ENCODE measurements around the gene WWP2. TPM values are rescaled to one million over a fixed set of nuclear protein-coding genes. Genes with fewer than 3 reads are reported as not detected.
"Not testable (repeated sequence)": the region's sequence is repeated elsewhere in the genome, so short reads cannot be mapped to it uniquely, and the experiment has no call there.

WWP2 gene
- total RNA-seq, 2 donors from 2014 or later = 144 to 146 TPM

- ATAC-seq (ENCODE audit: insufficient number of reproducible peaks, low FRiP score, low read depth) (peak; percentile 71), DNase-seq (ENCODE audit: low spot score) (no peak)
- Histone ChIP-seq H3K36me3 (no peaks in the 10 kb centered on the region), H3K9me3 (no peaks in the 10 kb centered on the region), H3K27ac (peak overlapping the region; percentile 21 to 31), H3K4me3 (peak overlapping the region; percentile 58), H3K4me1 (ENCODE audit: control insufficient read depth in 1 of 2, low read depth in 2 of 2) (peaks cover 4 to 31% of the 10 kb centered on the region in 2 donors), H3K27me3 (replicated peaks; ENCODE audit: insufficient read depth) (no peaks in the 10 kb centered on the region)
- TF ChIP-seq CTCF (IDR thresholded peaks at IDR 0.05) = peak; percentile 89
These were observed 34.4 kb downstream of the WWP2 start for GRCh38 chr16:69796285-69797118.

GRCh38 chr16:69798466-69798865 is 36.3 kb downstream of the WWP2 start:
- peaks cover 4 to 31% of the 10 kb centered on the region in 2 donors for H3K4me1 ChIP-seq (ENCODE audit: control insufficient read depth in 1 of 2, low read depth in 2 of 2)
- no peaks in the 10 kb centered on the region for H3K9me3 ChIP-seq
- no peak for DNase-seq (ENCODE audit: low spot score)
- H3K36me3 ChIP-seq = peaks cover 4% of the 10 kb centered on the region
- TF ChIP-seq CTCF (IDR thresholded peaks at IDR 0.05) = peak; percentile 52
- no peak for ATAC-seq (ENCODE audit: insufficient number of reproducible peaks, low FRiP score, low read depth)
- no peak overlapping the region for H3K27ac ChIP-seq
- H3K27me3 ChIP-seq (replicated peaks; ENCODE audit: insufficient read depth) = no peaks in the 10 kb centered on the region
- peak overlapping the region; percentile 35 for H3K4me3 ChIP-seq

GRCh38 chr16:69799611-69800031 is 37.5 kb downstream of the WWP2 start:
- Histone ChIP-seq H3K36me3 (peaks cover 4% of the 10 kb centered on the region), H3K4me3 (no peak overlapping the region), H3K9me3 (no peaks in the 10 kb centered on the region), H3K27ac (peak overlapping the region in 1 of 2 donors; percentile 5), H3K27me3 (replicated peaks; ENCODE audit: insufficient read depth) (no peaks in the 10 kb centered on the region), H3K4me1 (ENCODE audit: control insufficient read depth in 1 of 2, low read depth in 2 of 2) (peaks cover 4 to 31% of the 10 kb centered on the region in 2 donors)
- no peak for TF ChIP-seq CTCF (IDR thresholded peaks at IDR 0.05)
- DNase-seq (ENCODE audit: low spot score) (no peak), ATAC-seq (ENCODE audit: insufficient number of reproducible peaks, low FRiP score, low read depth) (no peak)

GRCh38 chr16:69804297-69804696 is 42.2 kb downstream of the WWP2 start:
- Histone ChIP-seq H3K27me3 (replicated peaks; ENCODE audit: insufficient read depth) (no peaks in the 10 kb centered on the region), H3K4me1 (ENCODE audit: control insufficient read depth in 1 of 2, low read depth in 2 of 2) (peaks cover 0 to 4% of the 10 kb centered on the region in 2 donors), H3K4me3 (no peak overlapping the region), H3K27ac (no peak overlapping the region), H3K9me3 (no peaks in the 10 kb centered on the region), H3K36me3 (peaks cover 4% of the 10 kb centered on the region)
- TF ChIP-seq CTCF (IDR thresholded peaks at IDR 0.05) = no peak
- DNase-seq (ENCODE audit: low spot score) (no peak), ATAC-seq (ENCODE audit: insufficient number of reproducible peaks, low FRiP score, low read depth) (no peak)

- H3K27ac ChIP-seq; ATAC-seq (ENCODE audit: insufficient number of reproducible peaks, low FRiP score, low read depth); H3K36me3 ChIP-seq; H3K4me3 ChIP-seq; H3K27me3 ChIP-seq (replicated peaks; ENCODE audit: insufficient read depth); DNase-seq (ENCODE audit: low spot score); H3K9me3 ChIP-seq: not testable (repeated sequence)
- peaks cover 0 to 11% of the 10 kb centered on the region in 2 donors for H3K4me1 ChIP-seq (ENCODE audit: control insufficient read depth in 1 of 2, low read depth in 2 of 2)
These were observed 44.6 kb downstream of the WWP2 start for GRCh38 chr16:69806776-69807175.

Data from thoracic aorta (tissue), 2 donors.